ENCODE measurements around the gene KCNJ5. TPM values are rescaled to one million over a fixed set of nuclear protein-coding genes. Genes with fewer than 3 reads are reported as not detected.

Gene KCNJ5
- total RNA-seq, 8 experiments from 2014 or later = 0.15 to 3.6 (median 1.2) TPM; not detected in 1

GRCh38 chr11:128933481-128934178 lies 42.5 kb downstream of the KCNJ5 start:
- Histone ChIP-seq H3K27ac (no peak overlapping the region), H3K4me3 (no peak overlapping the region), H3K4me1 (replicated peaks in 1 of 2) (peaks cover 28 to 41% of the 10 kb centered on the region in 2 donors)
- in situ Hi-C loops (cut with MboI; ENCODE audit: low pct_unique_long_range_greater_than_20kb in 2 of 9, low sequenced_read_pairs in 9 of 9, unreplicated experiment in 9 of 9) = no loop called here
- ATAC-seq (replicated peaks in 6 of 8) = peak in 1 of 8 experiments; percentile 37
- WGBS, 10 experiments = 42 to 100% (median 83%) methylated on average over 1 to 4 of the region's 7 CpGs; no CpG with 5 or more reads in 4 of the 10 experiments

- Histone ChIP-seq H3K27ac (no peak overlapping the region), H3K4me3 (no peak overlapping the region), H3K4me1 (replicated peaks in 1 of 2) (peaks cover 28 to 39% of the 10 kb centered on the region in 2 donors)
- ATAC-seq (replicated peaks in 6 of 8) = no peak
- in situ Hi-C loops (cut with MboI; ENCODE audit: low pct_unique_long_range_greater_than_20kb in 2 of 9, low sequenced_read_pairs in 9 of 9, unreplicated experiment in 9 of 9) = no loop called here
- WGBS, 10 experiments = 86 to 100% (median 87%) methylated on average over 2 to 4 of the region's 7 CpGs; no CpG with 5 or more reads in 6 of the 10 experiments
Observed at GRCh38 chr11:128934351-128934750, 43.2 kb downstream of the KCNJ5 start.

GRCh38 chr11:128934926-128935325 lies 43.8 kb downstream of the KCNJ5 start:
- ATAC-seq (replicated peaks in 6 of 8) = no peak
- 63 to 88% (median 81%) methylated on average over 2 to 6 of the region's 10 CpGs; no CpG with 5 or more reads in 3 of the 10 experiments for WGBS, 10 experiments
- H3K4me3 ChIP-seq = no peak overlapping the region
- no peak overlapping the region for H3K27ac ChIP-seq
- peaks cover 25 to 34% of the 10 kb centered on the region in 2 donors for H3K4me1 ChIP-seq (replicated peaks in 1 of 2)
- in situ Hi-C loops (cut with MboI; ENCODE audit: low pct_unique_long_range_greater_than_20kb in 2 of 9, low sequenced_read_pairs in 9 of 9, unreplicated experiment in 9 of 9) = no loop called here

GRCh38 chr11:128936606-128937251 lies 45.6 kb downstream of the KCNJ5 start:
- WGBS, 10 experiments = 51 to 100% (median 76%) methylated on average over 1 to 7 of the region's 16 CpGs; no CpG with 5 or more reads in 2 of the 10 experiments
- ATAC-seq (replicated peaks in 6 of 8) = peak in 5 of 8 experiments; percentile 74 to 86 (median 81)
- peak overlapping the region; percentile 81 to 89 for H3K27ac ChIP-seq
- H3K4me3 ChIP-seq = no peak overlapping the region
- in situ Hi-C loops (cut with MboI; ENCODE audit: low pct_unique_long_range_greater_than_20kb in 2 of 9, low sequenced_read_pairs in 9 of 9, unreplicated experiment in 9 of 9) = no loop called here
- peaks cover 25 to 28% of the 10 kb centered on the region in 2 donors for H3K4me1 ChIP-seq (replicated peaks in 1 of 2)

- peak overlapping the region; percentile 81 to 89 for H3K27ac ChIP-seq
- ATAC-seq (replicated peaks in 6 of 8) = peak in 4 of 8 experiments; percentile 5 to 17 (median 11)
- WGBS, 10 experiments = 61 to 97% (median 91%) methylated on average over 2 to 6 of the region's 9 CpGs; no CpG with 5 or more reads in 6 of the 10 experiments
- no peak overlapping the region for H3K4me3 ChIP-seq
- peaks cover 20 to 22% of the 10 kb centered on the region in 2 donors for H3K4me1 ChIP-seq (replicated peaks in 1 of 2)
- in situ Hi-C loops (cut with MboI; ENCODE audit: low pct_unique_long_range_greater_than_20kb in 2 of 9, low sequenced_read_pairs in 9 of 9, unreplicated experiment in 9 of 9) = no loop called here
Observed at GRCh38 chr11:128937480-128937879, 46.3 kb downstream of the KCNJ5 start.

- Histone ChIP-seq H3K4me3 (no peak overlapping the region), H3K4me1 (replicated peaks in 1 of 2) (peaks cover 20 to 29% of the 10 kb centered on the region in 2 donors), H3K27ac (no peak overlapping the region)
- ATAC-seq (replicated peaks in 6 of 8) = no peak
- WGBS, 10 experiments = 45 to 95% (median 75%) methylated on average over 1 to 7 of the region's 16 CpGs; no CpG with 5 or more reads in 2 of the 10 experiments
- in situ Hi-C loops (cut with MboI; ENCODE audit: low pct_unique_long_range_greater_than_20kb in 2 of 9, low sequenced_read_pairs in 9 of 9, unreplicated experiment in 9 of 9) = no loop called here
Observed at GRCh38 chr11:128938156-128938885, 47.2 kb downstream of the KCNJ5 start.

GRCh38 chr11:128939591-128939990 lies 48.4 kb downstream of the KCNJ5 start:
- H3K27ac ChIP-seq = no peak overlapping the region
- in situ Hi-C loops (cut with MboI; ENCODE audit: low pct_unique_long_range_greater_than_20kb in 2 of 9, low sequenced_read_pairs in 9 of 9, unreplicated experiment in 9 of 9) = no loop called here
- WGBS, 10 experiments = 20 to 90% (median 83%) methylated on average over 1 to 9 of the region's 11 CpGs; no CpG with 5 or more reads in 5 of the 10 experiments
- no peak overlapping the region for H3K4me3 ChIP-seq
- H3K4me1 ChIP-seq (replicated peaks in 1 of 2) = peaks cover 22 to 39% of the 10 kb centered on the region in 2 donors
- ATAC-seq (replicated peaks in 6 of 8) = no peak

- in situ Hi-C loops (cut with MboI; ENCODE audit: low pct_unique_long_range_greater_than_20kb in 2 of 9, low sequenced_read_pairs in 9 of 9, unreplicated experiment in 9 of 9) = no loop called here
- Histone ChIP-seq H3K4me1 (replicated peaks in 1 of 2) (peaks cover 22 to 39% of the 10 kb centered on the region in 2 donors), H3K4me3 (no peak overlapping the region), H3K27ac (no peak overlapping the region)
- WGBS, 10 experiments = 7 to 71% methylated on average over 2 to 3 of the region's 5 CpGs; no CpG with 5 or more reads in 8 of the 10 experiments
- ATAC-seq (replicated peaks in 6 of 8) = no peak
Observed at GRCh38 chr11:128940156-128940555, 49.0 kb downstream of the KCNJ5 start.

GRCh38 chr11:128940603-128941002 lies 49.4 kb downstream of the KCNJ5 start:
- ATAC-seq (replicated peaks in 6 of 8) = no peak
- Histone ChIP-seq H3K4me3 (no peak overlapping the region), H3K27ac (no peak overlapping the region), H3K4me1 (replicated peaks in 1 of 2) (peaks cover 22 to 39% of the 10 kb centered on the region in 2 donors)
- 60 to 93% (median 86%) methylated on average over 2 to 9 of the region's 15 CpGs; no CpG with 5 or more reads in 6 of the 10 experiments for WGBS, 10 experiments
- in situ Hi-C loops (cut with MboI; ENCODE audit: low pct_unique_long_range_greater_than_20kb in 2 of 9, low sequenced_read_pairs in 9 of 9, unreplicated experiment in 9 of 9) = no loop called here

GRCh38 chr11:128941110-128941509 lies 50.0 kb downstream of the KCNJ5 start:
- Histone ChIP-seq H3K4me3 (no peak overlapping the region), H3K27ac (no peak overlapping the region), H3K4me1 (replicated peaks in 1 of 2) (peaks cover 22 to 36% of the 10 kb centered on the region in 2 donors)
- 63 to 84% (median 67%) methylated on average over 1 to 5 of the region's 8 CpGs; no CpG with 5 or more reads in 7 of the 10 experiments for WGBS, 10 experiments
- no peak for ATAC-seq (replicated peaks in 6 of 8)
- in situ Hi-C loops (cut with MboI; ENCODE audit: low pct_unique_long_range_greater_than_20kb in 2 of 9, low sequenced_read_pairs in 9 of 9, unreplicated experiment in 9 of 9) = no loop called here

GRCh38 chr11:128941573-128942271 lies 50.6 kb downstream of the KCNJ5 start:
- in situ Hi-C loops (cut with MboI; ENCODE audit: low pct_unique_long_range_greater_than_20kb in 2 of 9, low sequenced_read_pairs in 9 of 9, unreplicated experiment in 9 of 9) = no loop called here
- peaks cover 17 to 30% of the 10 kb centered on the region in 2 donors for H3K4me1 ChIP-seq (replicated peaks in 1 of 2)
- WGBS, 10 experiments = 60 to 100% (median 92%) methylated on average over 1 to 8 of the region's 14 CpGs; no CpG with 5 or more reads in 6 of the 10 experiments
- ATAC-seq (replicated peaks in 6 of 8) = no peak
- H3K4me3 ChIP-seq = no peak overlapping the region
- H3K27ac ChIP-seq = no peak overlapping the region

- in situ Hi-C loops (cut with MboI; ENCODE audit: low pct_unique_long_range_greater_than_20kb in 2 of 9, low sequenced_read_pairs in 9 of 9, unreplicated experiment in 9 of 9) = no loop called here
- H3K27ac ChIP-seq = no peak overlapping the region
- 86 to 100% (median 95%) methylated on average over 1 to 13 of the region's 13 CpGs; no CpG with 5 or more reads in 4 of the 10 experiments for WGBS, 10 experiments
- H3K4me1 ChIP-seq (replicated peaks in 1 of 2) = peaks cover 12 to 25% of the 10 kb centered on the region in 2 donors
- ATAC-seq (replicated peaks in 6 of 8) = no peak
- H3K4me3 ChIP-seq = no peak overlapping the region
Observed at GRCh38 chr11:128942272-128942612, 51.1 kb downstream of the KCNJ5 start.
